Measurements from ENCODE around the gene MSN.

The MSN gene

GRCh38 chrX:65705439-65705838 is 38.0 kb downstream of the MSN start:
- TF ChIP-seq REST (IDR thresholded peaks at IDR 0.05; ENCODE audit: insufficient read depth in 1 of 2, low read depth in 2 of 2, low read length in 2 of 2) (no peak), TAF1 (IDR thresholded peaks at IDR 0.05; ENCODE audit: borderline replicate concordance, insufficient read depth, low read length) (no peak), SIN3A (IDR thresholded peaks at IDR 0.05; ENCODE audit: borderline replicate concordance, insufficient read depth, low read length) (no peak), POLR2AphosphoS5 (IDR thresholded peaks at IDR 0.05; ENCODE audit: low read depth, low read length) (no peak), FOXP2 (optimal IDR thresholded peaks at IDR 0.05; ENCODE audit: borderline replicate concordance, extremely low read depth, extremely low read length, insufficient read depth) (no peak)

GRCh38 chrX:65706041-65706828 is 38.8 kb downstream of the MSN start:
- TF ChIP-seq FOXP2 (optimal IDR thresholded peaks at IDR 0.05; ENCODE audit: borderline replicate concordance, extremely low read depth, extremely low read length, insufficient read depth), result no peak
- no peak for TF ChIP-seq SIN3A (IDR thresholded peaks at IDR 0.05; ENCODE audit: borderline replicate concordance, insufficient read depth, low read length)
- no peak for TF ChIP-seq TAF1 (IDR thresholded peaks at IDR 0.05; ENCODE audit: borderline replicate concordance, insufficient read depth, low read length)
- no peak for TF ChIP-seq REST (IDR thresholded peaks at IDR 0.05; ENCODE audit: insufficient read depth in 1 of 2, low read depth in 2 of 2, low read length in 2 of 2)
- TF ChIP-seq POLR2AphosphoS5 (IDR thresholded peaks at IDR 0.05; ENCODE audit: low read depth, low read length), result no peak

GRCh38 chrX:65707151-65707550 is 39.7 kb downstream of the MSN start:
- TF ChIP-seq POLR2AphosphoS5 (IDR thresholded peaks at IDR 0.05; ENCODE audit: low read depth, low read length) (no peak), TAF1 (IDR thresholded peaks at IDR 0.05; ENCODE audit: borderline replicate concordance, insufficient read depth, low read length) (no peak), FOXP2 (optimal IDR thresholded peaks at IDR 0.05; ENCODE audit: borderline replicate concordance, extremely low read depth, extremely low read length, insufficient read depth) (no peak), SIN3A (IDR thresholded peaks at IDR 0.05; ENCODE audit: borderline replicate concordance, insufficient read depth, low read length) (no peak), REST (IDR thresholded peaks at IDR 0.05; ENCODE audit: insufficient read depth in 1 of 2, low read depth in 2 of 2, low read length in 2 of 2) (no peak)

- no peak for TF ChIP-seq POLR2AphosphoS5 (IDR thresholded peaks at IDR 0.05; ENCODE audit: low read depth, low read length)
- no peak for TF ChIP-seq TAF1 (IDR thresholded peaks at IDR 0.05; ENCODE audit: borderline replicate concordance, insufficient read depth, low read length)
- TF ChIP-seq SIN3A (IDR thresholded peaks at IDR 0.05; ENCODE audit: borderline replicate concordance, insufficient read depth, low read length), result no peak
Measured at GRCh38 chrX:65712005-65712806, 44.8 kb downstream of the MSN start.

- no peak for TF ChIP-seq POLR2AphosphoS5 (IDR thresholded peaks at IDR 0.05; ENCODE audit: low read depth, low read length)
- no peak for TF ChIP-seq REST (IDR thresholded peaks at IDR 0.05; ENCODE audit: insufficient read depth in 1 of 2, low read depth in 2 of 2, low read length in 2 of 2)
- TF ChIP-seq TAF1 (IDR thresholded peaks at IDR 0.05; ENCODE audit: borderline replicate concordance, insufficient read depth, low read length), result no peak
- no peak for TF ChIP-seq SIN3A (IDR thresholded peaks at IDR 0.05; ENCODE audit: borderline replicate concordance, insufficient read depth, low read length)
- TF ChIP-seq FOXP2 (optimal IDR thresholded peaks at IDR 0.05; ENCODE audit: borderline replicate concordance, extremely low read depth, extremely low read length, insufficient read depth), result no peak
Measured at GRCh38 chrX:65718538-65718937, 51.1 kb downstream of the MSN start.

Data from PFSK-1 (cell line).